Fibroblast of peridontal ligament (primary cell): ENCODE results near the gene TMEM198.

Experiments
- DNase-seq: peaks from one replicate; pipeline ENCODE4 v3.0.0-alpha.2; 2010; ENCODE audit errors: extremely low read depth

The TMEM198 gene

DNA sequence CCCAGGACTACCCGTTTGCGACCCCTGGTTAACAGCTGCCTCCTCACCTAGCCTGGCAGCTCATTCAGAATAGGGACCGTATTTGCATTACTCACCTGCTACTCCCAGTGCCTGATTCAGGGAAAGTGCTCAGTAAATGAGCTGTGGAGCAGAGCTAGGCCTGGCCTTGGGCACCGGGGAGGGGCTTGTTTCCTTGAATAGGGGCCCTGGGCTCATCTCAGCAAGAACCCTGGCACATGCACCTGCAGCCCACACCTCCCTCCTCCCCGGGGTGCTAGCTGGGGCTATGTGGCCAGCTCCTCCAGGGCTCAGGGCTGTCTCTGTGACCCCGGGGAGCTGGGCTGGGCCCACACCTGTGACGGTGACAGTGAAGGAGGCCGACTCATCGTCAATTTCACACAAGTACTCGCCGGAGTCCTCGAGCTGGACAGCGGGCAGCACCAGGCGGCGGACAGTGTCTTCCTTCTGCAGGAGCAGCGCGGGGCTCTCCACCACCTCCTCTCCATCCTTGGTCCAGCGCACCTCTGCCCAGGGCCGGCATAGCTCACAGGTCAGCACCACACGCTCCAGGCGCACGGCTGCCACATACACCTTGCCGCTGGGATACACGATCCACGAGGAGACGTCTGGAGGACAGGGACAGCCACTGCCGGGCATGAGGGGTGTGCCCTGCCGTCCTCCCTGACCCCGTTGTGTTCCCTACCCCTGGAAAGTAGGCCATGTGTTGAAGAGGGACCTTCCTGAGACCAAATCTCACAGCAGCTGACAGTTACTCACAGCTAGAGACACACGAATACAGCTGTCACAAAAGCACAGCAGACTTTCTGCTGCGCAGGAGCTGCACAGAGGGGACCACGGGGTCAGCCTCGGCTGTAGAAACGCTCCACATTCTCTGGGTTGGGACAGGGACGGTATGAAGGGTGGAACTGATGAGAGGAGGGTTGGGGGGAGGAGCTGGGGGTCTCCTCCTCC, 18.5 kb downstream of the TMEM198 start:
- no peak for DNase-seq

DNA sequence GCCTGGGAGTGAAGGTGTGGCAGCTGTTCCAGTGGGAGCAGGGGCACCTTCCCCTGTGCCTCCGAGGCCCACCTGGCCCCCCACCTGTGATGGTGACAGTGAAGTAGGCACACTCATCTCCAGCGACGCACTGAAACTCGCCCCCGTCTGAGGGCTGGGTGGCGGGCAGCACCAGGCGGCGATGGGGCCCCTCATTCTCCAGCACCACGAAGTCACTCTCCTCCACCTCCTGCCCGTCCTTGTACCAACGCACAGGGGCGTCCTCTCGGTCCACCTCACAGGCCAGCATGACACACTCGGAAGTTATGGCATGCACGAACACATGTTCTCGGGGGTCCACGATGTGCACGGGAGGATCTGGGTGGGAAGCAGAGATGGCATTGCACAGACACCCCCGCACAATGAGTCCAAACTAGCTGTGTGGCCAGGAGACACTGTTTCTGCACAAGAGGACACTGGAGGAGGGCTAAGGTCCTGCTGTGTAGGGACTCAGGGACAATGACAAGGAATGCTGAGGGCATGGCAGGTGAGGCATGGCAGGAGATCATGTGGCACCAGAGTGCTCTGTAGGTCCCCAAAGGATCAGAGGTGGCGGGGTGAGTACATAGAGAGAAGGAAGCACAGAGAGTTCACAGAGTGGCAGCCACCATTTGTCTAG, 19.6 kb downstream of the TMEM198 start:
- no peak for DNase-seq

DNA sequence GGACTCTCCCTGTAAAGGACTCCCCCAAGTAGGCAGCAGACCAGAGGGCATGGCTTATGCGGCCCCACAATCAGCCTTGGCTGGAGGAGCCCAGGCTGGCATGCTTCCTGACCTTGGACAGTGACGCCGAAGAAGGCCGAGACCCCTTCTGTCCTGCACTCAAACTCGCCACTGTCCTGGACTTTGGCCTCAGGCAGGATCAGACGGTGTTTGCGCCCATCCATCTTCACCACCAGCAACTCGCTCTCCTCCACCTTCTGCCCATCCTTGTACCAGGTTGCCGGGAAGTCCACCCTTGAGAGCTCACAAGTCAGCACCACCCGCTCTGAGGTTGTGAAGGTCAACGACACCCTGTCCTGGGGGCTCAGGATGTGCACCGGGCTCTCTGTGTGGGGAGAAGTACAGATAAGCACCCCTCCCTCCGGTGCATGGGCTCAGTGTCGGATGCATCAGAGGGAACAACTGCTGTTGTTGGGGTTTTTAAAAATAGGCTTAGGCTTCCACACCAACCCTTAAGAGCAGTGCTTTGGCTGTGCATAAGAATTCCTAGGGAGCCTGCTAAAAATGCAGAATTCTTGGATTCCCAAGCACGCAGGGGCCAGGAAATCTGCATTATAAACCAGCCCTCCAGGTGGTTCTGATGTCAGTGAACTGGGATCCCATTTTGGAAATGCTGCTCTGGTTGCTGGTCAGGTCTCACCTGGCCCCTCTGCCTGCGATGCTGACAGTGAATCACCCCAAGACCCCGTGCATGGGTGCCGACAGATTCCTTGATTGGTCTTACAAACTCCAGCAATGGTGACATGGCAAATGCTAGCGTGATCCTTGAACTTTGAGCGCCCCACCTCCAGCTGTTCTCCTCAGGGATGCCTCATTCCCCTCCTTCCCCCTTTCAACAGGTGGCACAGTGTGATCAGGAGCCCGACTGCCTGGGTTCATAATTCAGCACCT, 21.6 kb downstream of the TMEM198 start:
- DNase-seq, result no peak

DNA sequence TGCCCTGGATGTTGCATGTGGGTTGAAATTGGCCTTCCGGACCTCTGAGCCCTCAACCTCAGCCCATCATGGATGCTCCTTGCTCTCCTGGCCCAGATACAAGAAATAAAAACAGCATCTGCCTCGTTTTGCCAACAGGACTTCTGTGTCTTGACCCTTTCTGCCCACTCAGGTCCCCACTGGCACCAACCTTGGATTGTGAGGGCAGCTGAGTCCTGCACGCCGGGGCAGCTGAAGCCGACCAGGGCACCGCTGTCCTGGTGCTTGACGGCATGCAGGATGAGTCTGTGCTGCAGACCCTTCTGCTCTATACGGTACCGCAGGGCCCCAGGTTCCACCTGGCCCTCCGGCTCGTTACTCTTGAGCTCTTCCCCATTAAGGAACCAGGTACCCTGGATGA, 22.8 kb downstream of the TMEM198 start:
- no peak for DNase-seq

- DNase-seq, result no peak
Measured at GRCh38 chr2:219567131-219567530, 23.3 kb downstream of the TMEM198 start.

DNA sequence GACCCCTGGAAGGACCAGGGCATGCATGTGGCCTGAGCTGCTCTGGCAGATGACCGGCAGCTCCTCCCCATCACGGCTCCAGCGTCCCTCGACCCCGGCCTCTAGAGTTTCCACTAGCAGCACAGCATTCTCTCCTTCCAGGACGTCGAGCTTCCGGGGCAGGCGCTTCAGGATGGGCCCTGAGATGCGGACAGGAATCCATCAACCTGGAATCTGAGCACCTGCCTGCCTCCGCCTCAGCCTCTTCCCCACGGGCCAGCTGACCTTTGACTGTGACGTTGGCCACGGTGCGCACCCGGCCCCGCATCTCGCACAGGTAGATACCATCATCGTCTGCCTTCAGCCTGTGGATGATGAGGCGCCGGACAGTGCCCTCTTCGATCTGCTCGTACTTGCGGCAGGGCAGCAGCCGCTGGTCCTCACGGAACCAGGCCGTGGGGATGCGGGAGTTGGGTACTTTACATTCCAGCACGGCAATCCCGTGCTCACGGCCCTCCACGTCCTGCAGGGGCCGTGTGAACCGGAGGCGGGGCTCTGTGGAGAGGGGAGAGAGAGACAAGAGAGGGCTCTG, 24.0 kb downstream of the TMEM198 start:
- DNase-seq, result no peak

GRCh38 chr2:219569041-219569440, 25.2 kb downstream of the TMEM198 start:
- DNase-seq, result no peak

GRCh38 chr2:219569635-219570034, 25.8 kb downstream of the TMEM198 start:
- DNase-seq, result no peak

- DNase-seq, result peak; percentile 8
Measured at GRCh38 chr2:219570194-219570923, 26.5 kb downstream of the TMEM198 start.

DNA sequence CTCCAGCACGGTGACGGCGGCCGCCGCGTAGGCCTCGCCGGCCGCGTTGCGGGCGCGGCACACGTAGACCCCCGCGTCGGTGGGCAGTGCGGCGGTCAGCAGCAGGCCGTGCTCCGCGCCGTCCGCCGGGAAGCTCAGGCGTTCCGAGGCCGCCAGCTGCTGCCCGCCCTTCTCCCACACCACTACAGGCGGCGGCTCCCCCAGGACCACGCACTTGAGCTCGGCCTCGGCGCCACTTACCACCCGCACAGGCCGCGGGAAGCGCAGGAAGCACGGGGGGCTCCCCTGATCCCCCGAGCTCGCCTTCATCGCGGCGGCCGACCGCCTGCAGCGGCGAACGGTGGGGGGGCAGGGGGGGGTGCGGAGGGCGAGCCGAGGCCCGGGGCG, 27.1 kb downstream of the TMEM198 start:
- no peak for DNase-seq

GRCh38 chr2:219571311-219572236, 27.7 kb downstream of the TMEM198 start, which contains the start of gene OBSL1:
Gene OBSL1 (minus strand): TSS chr2:219571539. CDS start chr2:219571232, 307 bp downstream.
- DNase-seq, result peak; percentile 65

GRCh38 chr2:219572237-219573001, 28.6 kb downstream of the TMEM198 start, which contains the start of gene INHA:
Gene INHA (plus strand): TSS chr2:219572310. CDS start chr2:219572375, 65 bp downstream.
- no peak for DNase-seq

GRCh38 chr2:219573166-219573565, 29.3 kb downstream of the TMEM198 start:
- no peak for DNase-seq

- no peak for DNase-seq
Measured at GRCh38 chr2:219574484-219575311, 30.9 kb downstream of the TMEM198 start.

- no peak for DNase-seq
Measured at GRCh38 chr2:219575566-219576504, 32.0 kb downstream of the TMEM198 start.

GRCh38 chr2:219576505-219577388, 32.9 kb downstream of the TMEM198 start:
- DNase-seq, result no peak
